Fibroblast of lung (primary cell): ENCODE measurements around the gene MBNL2.

Experiments used
- EZH2 ChIP-seq: IDR thresholded peaks from 2 replicates; pipeline ENCODE4 v1.5.1; 2012; ENCODE audit warnings: low read length, control low read depth, mild to moderate bottlenecking; ENCODE audit errors: missing control alignments
- TF ChIP-seq, protein P1 (sequence below), 2 donors: IDR thresholded peaks in 1 of 2; conservative IDR thresholded peaks in 1 of 2; 1 replicate in 1 of 2; 2 replicates in 1 of 2; pipeline ENCODE4 v1.5.1; 2011 to 2012; ENCODE audit warnings: low read length in 2 of 2, control low read depth in 1 of 2, inconsistent platforms in 1 of 2, low read depth in 1 of 2, mild to moderate bottlenecking in 1 of 2

DNA sequence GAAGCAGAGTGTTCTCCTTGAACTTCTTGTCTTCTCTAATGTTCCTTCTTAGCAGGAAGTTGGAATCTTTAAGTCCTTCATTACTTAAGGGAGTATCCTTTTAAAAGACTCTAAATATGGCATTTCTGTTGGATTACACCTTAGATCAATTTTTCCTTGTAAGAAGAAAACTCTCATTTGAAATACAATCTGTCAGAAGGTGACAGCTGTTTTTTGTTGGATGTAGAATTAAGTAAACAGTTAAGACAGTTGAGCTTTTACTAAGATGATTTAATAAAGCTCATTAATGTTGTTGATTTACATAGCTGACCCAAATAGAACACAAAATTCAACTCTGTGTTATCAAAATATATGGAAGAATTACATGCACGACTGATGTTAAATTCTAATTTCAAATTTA lies 16.7 kb upstream of the MBNL2 start:
- TF ChIP-seq, protein P1, sequence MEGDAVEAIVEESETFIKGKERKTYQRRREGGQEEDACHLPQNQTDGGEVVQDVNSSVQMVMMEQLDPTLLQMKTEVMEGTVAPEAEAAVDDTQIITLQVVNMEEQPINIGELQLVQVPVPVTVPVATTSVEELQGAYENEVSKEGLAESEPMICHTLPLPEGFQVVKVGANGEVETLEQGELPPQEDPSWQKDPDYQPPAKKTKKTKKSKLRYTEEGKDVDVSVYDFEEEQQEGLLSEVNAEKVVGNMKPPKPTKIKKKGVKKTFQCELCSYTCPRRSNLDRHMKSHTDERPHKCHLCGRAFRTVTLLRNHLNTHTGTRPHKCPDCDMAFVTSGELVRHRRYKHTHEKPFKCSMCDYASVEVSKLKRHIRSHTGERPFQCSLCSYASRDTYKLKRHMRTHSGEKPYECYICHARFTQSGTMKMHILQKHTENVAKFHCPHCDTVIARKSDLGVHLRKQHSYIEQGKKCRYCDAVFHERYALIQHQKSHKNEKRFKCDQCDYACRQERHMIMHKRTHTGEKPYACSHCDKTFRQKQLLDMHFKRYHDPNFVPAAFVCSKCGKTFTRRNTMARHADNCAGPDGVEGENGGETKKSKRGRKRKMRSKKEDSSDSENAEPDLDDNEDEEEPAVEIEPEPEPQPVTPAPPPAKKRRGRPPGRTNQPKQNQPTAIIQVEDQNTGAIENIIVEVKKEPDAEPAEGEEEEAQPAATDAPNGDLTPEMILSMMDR (conservative IDR thresholded peaks at IDR 0.05 in 1 of 2, IDR thresholded peaks at IDR 0.05 in 1 of 2; ENCODE audit: low read depth in 1 of 2, low read length in 2 of 2) = no peak
- no peak for TF ChIP-seq EZH2
